Panc1 (cell line): ENCODE data around the gene CRIP3. TPM values are rescaled to one million over a fixed set of nuclear protein-coding genes. Genes with fewer than 3 reads are reported as not detected.

Experiments
- ATAC-seq: fragments of 200-7000 bp; cut with Tn5 transposase; 2 replicates; pipeline ENCODE4 v1.9.1; 2020; ENCODE audit warnings: mild to moderate bottlenecking, moderate library complexity
- BruUV-seq: library from RNA; stranded (reverse); fragments of 400-500 nt; replicated peaks from 2 replicates; lab custom pipeline; 2021; lab: Mats Ljungman, UMichigan
- CTCF ChIA-PET: fragments of 300-600 bp; sonication (Branson Sonifier 250); formaldehyde crosslinking; loops from one replicate; lab custom pipeline; 2022; ENCODE audit warnings: antibody characterized with exemption; lab: Charles Lee
- POLR2A ChIA-PET: fragments of 300-600 bp; sonication (Branson Sonifier 250); formaldehyde crosslinking; loops from one replicate; lab custom pipeline; 2022; ENCODE audit warnings: antibody characterized with exemption; lab: Charles Lee
- DNase-seq: peaks from one replicate; pipeline ENCODE4 v3.0.0-alpha.2; 2010; ENCODE audit warnings: low read depth, low spot score
- H3K27ac ChIP-seq: 2 replicates; pipeline ENCODE4 v1.5.1; 2011; ENCODE audit warnings: mild to moderate bottlenecking, low read length, inconsistent platforms
- H3K27me3 ChIP-seq: fragments of 200-500 bp; sonication (Bioruptor generic); 2 replicates; pipeline ENCODE4 v1.6.0; 2014; ENCODE audit warnings: low read length, inconsistent platforms; ENCODE audit not compliant: control insufficient read depth, insufficient read depth
- H3K36me3 ChIP-seq: fragments of 200-500 bp; sonication (Bioruptor generic); 2 replicates; pipeline ENCODE4 v1.5.1; 2014; ENCODE audit warnings: inconsistent platforms, mild to moderate bottlenecking, low read length, moderate library complexity; ENCODE audit not compliant: control insufficient read depth, insufficient read depth
- H3K4me1 ChIP-seq: 2 replicates; pipeline ENCODE4 v1.5.1; 2011; ENCODE audit warnings: inconsistent platforms, mild to moderate bottlenecking, low read length, moderate library complexity; ENCODE audit not compliant: control insufficient read depth, insufficient read depth
- H3K4me3 ChIP-seq, 2 experiments: 2 replicates each; pipeline ENCODE4 v1.5.1; 2011 to 2012; ENCODE audit warnings: low read depth in 2 of 2, low read length in 2 of 2, mild to moderate bottlenecking in 2 of 2, inconsistent platforms in 1 of 2, moderate library complexity in 1 of 2
- H3K9me3 ChIP-seq: fragments of 200-500 bp; sonication (Bioruptor generic); 2 replicates; pipeline ENCODE4 v1.5.1; 2014; ENCODE audit warnings: low read depth, mild to moderate bottlenecking, inconsistent platforms, low read length, moderate library complexity; ENCODE audit not compliant: control insufficient read depth, insufficient read depth
- POLR2AphosphoS5 ChIP-seq: IDR thresholded peaks from 2 replicates; pipeline ENCODE4 v1.6.1; 2012; ENCODE audit warnings: mild to moderate bottlenecking, low read depth, low read length, moderate library complexity
- REST ChIP-seq, 2 experiments: IDR thresholded peaks; 2 replicates each; pipeline ENCODE4 v1.6.1; 2011 to 2012; ENCODE audit warnings: low read depth in 2 of 2, control low read depth in 1 of 2, low read length in 1 of 2, mild to moderate bottlenecking in 1 of 2, moderate library complexity in 1 of 2; ENCODE audit not compliant: insufficient read depth in 1 of 2
- SIN3A ChIP-seq: IDR thresholded peaks from 2 replicates; pipeline ENCODE4 v1.6.1; 2012; ENCODE audit warnings: low read depth, mild to moderate bottlenecking, low read length, moderate library complexity, borderline replicate concordance; ENCODE audit not compliant: insufficient read depth
- TCF7L2 ChIP-seq: IDR thresholded peaks from 2 replicates; pipeline ENCODE4 v1.6.1; 2011; ENCODE audit warnings: mild to moderate bottlenecking, low read depth, low read length, inconsistent platforms
- in situ Hi-C: cut with HindIII; loops from 2 replicates; pipeline ENCODE4 v1.10.0; 2016; ENCODE audit warnings: low sequenced_read_pairs, low pct_unique_long_range_greater_than_20kb
- intact Hi-C: fragments of 100-400 bp; cut with micrococcal nuclease; formaldehyde crosslinking; loops from one replicate; pipeline ENCODE4 v1.10.0; 2022; ENCODE audit not compliant: unreplicated experiment
- total RNA-seq: library from RNA; stranded (reverse); gene quantifications from one replicate; pipeline ENCODE4 v1.2.1, GENCODE V29; 2021; ENCODE audit not compliant: unreplicated experiment
- TF ChIP-seq, protein P1 (sequence below): fragments of 450-650 bp; IDR thresholded peaks from 2 replicates; pipeline ENCODE4 v1.5.1; 2017; ENCODE audit warnings: mild to moderate bottlenecking

The CRIP3 gene
- total RNA-seq, 1 experiment from 2014 or later: 0.64 TPM

- no peaks in the 10 kb centered on the region for H3K36me3 ChIP-seq
- H3K27ac ChIP-seq: no peak overlapping the region
- no TSS peak for BruUV-seq
- ChIA-PET POLR2A (no interaction called here), CTCF (no interaction called here)
- TF ChIP-seq REST (IDR thresholded peaks at IDR 0.05; ENCODE audit: insufficient read depth in 1 of 2, low read depth in 2 of 2, low read length in 1 of 2) (no peak), TCF7L2 (no peak), POLR2AphosphoS5 (no peak), SIN3A (no peak)
- TF ChIP-seq, protein P1, sequence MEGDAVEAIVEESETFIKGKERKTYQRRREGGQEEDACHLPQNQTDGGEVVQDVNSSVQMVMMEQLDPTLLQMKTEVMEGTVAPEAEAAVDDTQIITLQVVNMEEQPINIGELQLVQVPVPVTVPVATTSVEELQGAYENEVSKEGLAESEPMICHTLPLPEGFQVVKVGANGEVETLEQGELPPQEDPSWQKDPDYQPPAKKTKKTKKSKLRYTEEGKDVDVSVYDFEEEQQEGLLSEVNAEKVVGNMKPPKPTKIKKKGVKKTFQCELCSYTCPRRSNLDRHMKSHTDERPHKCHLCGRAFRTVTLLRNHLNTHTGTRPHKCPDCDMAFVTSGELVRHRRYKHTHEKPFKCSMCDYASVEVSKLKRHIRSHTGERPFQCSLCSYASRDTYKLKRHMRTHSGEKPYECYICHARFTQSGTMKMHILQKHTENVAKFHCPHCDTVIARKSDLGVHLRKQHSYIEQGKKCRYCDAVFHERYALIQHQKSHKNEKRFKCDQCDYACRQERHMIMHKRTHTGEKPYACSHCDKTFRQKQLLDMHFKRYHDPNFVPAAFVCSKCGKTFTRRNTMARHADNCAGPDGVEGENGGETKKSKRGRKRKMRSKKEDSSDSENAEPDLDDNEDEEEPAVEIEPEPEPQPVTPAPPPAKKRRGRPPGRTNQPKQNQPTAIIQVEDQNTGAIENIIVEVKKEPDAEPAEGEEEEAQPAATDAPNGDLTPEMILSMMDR: no peak
- H3K4me3 ChIP-seq: no peak overlapping the region
- no peaks in the 10 kb centered on the region for H3K4me1 ChIP-seq
- intact Hi-C loops: no loop called here
- DNase-seq (no peak), ATAC-seq (no peak)
- in situ Hi-C loops: no loop called here
- H3K9me3 ChIP-seq: no peaks in the 10 kb centered on the region
- peaks cover 2% of the 10 kb centered on the region; the same call in 1 of the 2 replicates for H3K27me3 ChIP-seq
Measured at GRCh38 chr6:43304882-43305281, 3.7 kb downstream of the CRIP3 start.

DNA sequence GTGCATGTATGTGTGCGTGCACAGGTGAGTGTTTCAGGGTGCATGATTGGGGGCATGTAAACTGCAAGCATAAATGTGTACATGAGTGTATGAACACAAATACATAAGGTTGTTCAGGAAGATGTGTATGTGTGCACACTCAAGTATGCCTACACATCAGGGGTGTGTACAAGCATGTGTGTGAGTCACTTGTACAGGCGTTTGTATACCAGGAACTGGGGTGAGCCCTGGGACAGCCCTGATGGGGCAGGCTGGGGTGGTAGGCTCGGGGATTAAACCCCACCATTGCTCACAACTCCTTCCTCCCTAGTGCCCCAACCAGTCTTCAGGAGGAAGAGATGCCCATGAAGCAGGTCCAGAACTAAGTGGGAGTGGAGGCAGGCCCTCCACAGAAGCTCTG, 4.3 kb downstream of the CRIP3 start:
- in situ Hi-C loops: no loop called here
- intact Hi-C loops: no loop called here
- TF ChIP-seq, protein P1: no peak
- TF ChIP-seq POLR2AphosphoS5 (no peak), TCF7L2 (no peak), REST (IDR thresholded peaks at IDR 0.05; ENCODE audit: insufficient read depth in 1 of 2, low read depth in 2 of 2, low read length in 1 of 2) (no peak), SIN3A (no peak)
- ATAC-seq: no peak
- no peak overlapping the region for H3K4me3 ChIP-seq
- H3K27ac ChIP-seq: no peak overlapping the region
- peaks cover 2% of the 10 kb centered on the region; the same call in 1 of the 2 replicates for H3K27me3 ChIP-seq
- ChIA-PET CTCF (no interaction called here), POLR2A (no interaction called here)
- no TSS peak for BruUV-seq
- no peaks in the 10 kb centered on the region for H3K4me1 ChIP-seq
- H3K9me3 ChIP-seq: no peaks in the 10 kb centered on the region
- no peak for DNase-seq
- H3K36me3 ChIP-seq: no peaks in the 10 kb centered on the region
